ENCODE measurements around the gene SPEF1. TPM values are rescaled to one million over a fixed set of nuclear protein-coding genes. Genes with fewer than 3 reads are reported as not detected.

Gene SPEF1
- total and polyA plus RNA-seq, 2 of the 13 experiments (the other 11 are each of a cell fraction or from before 2014, with no cell fraction given) = 0.11 to 0.27 TPM

- TF ChIP-seq LBX2 (CRISPR knock-in tag; IDR thresholded peaks at IDR 0.05; ENCODE audit: borderline replicate concordance) = no peak
Measured at GRCh38 chr20:3771552-3772058, 9.6 kb downstream of the SPEF1 start (continued).

GRCh38 chr20:3768342-3769130 is 12.7 kb downstream of the SPEF1 start:
- no peaks in the 10 kb centered on the region for H4K20me1 ChIP-seq (ENCODE audit: insufficient read depth, low read length)
- peak; percentile 73 for ATAC-seq
- intact Hi-C loops (cut with micrococcal nuclease; ENCODE audit: unreplicated experiment) = loop anchor here (1.0 kb wide), 3 partner anchors 13 to 52 kb away; partner anchors contain the start of gene SPEF1
- peak overlapping the region; percentile 67 to 93 (median 73) for H3K4me3 ChIP-seq (replicated peaks in 1 of 3; ENCODE audit: insufficient read depth in 1 of 3, low read depth in 2 of 3, low read length in 3 of 3)
- POLR2A ChIA-PET = interaction anchor here (0.7 to 3.4 kb wide), 22 partner anchors 8 to 367 kb away, joined by 3 to 74 read pairs (median 5); partner anchors contain the start of genes AP5S1, CDC25B, CENPB and MAVS
- no peaks in the 10 kb centered on the region for H3K36me3 ChIP-seq (replicated peaks in 1 of 2; ENCODE audit: control insufficient read depth in 1 of 2, insufficient read depth in 2 of 2, low read length in 2 of 2)
- H3K27me3 ChIP-seq (ENCODE audit: control insufficient read depth in 1 of 2, insufficient read depth in 2 of 2, low read length in 2 of 2) = no peaks in the 10 kb centered on the region
- DNase-seq (ENCODE audit: low spot score) = peak; percentile 83
- FAIRE-seq = peak; percentile 94
- WGBS (ENCODE audit: low lambda C conversion rate) = under 1% methylated on average over 34 of the region's 51 CpGs
- no peaks in the 10 kb centered on the region for H3K9me3 ChIP-seq (ENCODE audit: low read length)
- CTCF ChIA-PET (ENCODE audit: low intra/inter-chr PET ratio, low total read pairs) = interaction anchor here (1.0 to 2.7 kb wide), 7 partner anchors 10 to 92 kb away, joined by 3 to 11 read pairs (median 7); partner anchors contain the start of genes AP5S1 and SPEF1
- peak overlapping the region; percentile 75 for H3K27ac ChIP-seq (ENCODE audit: extremely low read length, insufficient read depth, low read length)
- no peak overlapping the region for H2AFZ ChIP-seq (ENCODE audit: low read length)
- H3K79me2 ChIP-seq (ENCODE audit: insufficient read depth, low read length) = peaks cover 22% of the 10 kb centered on the region
- peak overlapping the region; percentile 81 for H3K9ac ChIP-seq (ENCODE audit: insufficient read depth, low read depth, low read length)
- in situ Hi-C loops (cut with HindIII; ENCODE audit: extremely low pct_ligation_motif_present, low pct_unique_long_range_greater_than_20kb) = no loop called here
- H3K4me1 ChIP-seq (ENCODE audit: insufficient read depth, low read length) = peaks cover 74% of the 10 kb centered on the region
- H3K4me2 ChIP-seq (ENCODE audit: low read depth, low read length) = peak overlapping the region; percentile 85
- TSS peak; percentile 91 for BruUV-seq (replicated peaks)
- TF ChIP-seq ZNF713 (CRISPR knock-in tag; IDR thresholded peaks at IDR 0.05) (0 out of 2 replicates have a peak, but pooled peaks have one; percentile 71), ERF (CRISPR knock-in tag; IDR thresholded peaks at IDR 0.05) (peak; percentile 25; the same call in 1 of the 2 replicates), ZNF276 (CRISPR knock-in tag; IDR thresholded peaks at IDR 0.05; ENCODE audit: low read depth) (peak; percentile 36; the same call in 1 of the 2 replicates), ZNF891 (CRISPR knock-in tag; IDR thresholded peaks at IDR 0.05) (peak; percentile 38; the same call in 1 of the 2 replicates), SMAD1 (CRISPR knock-in tag; IDR thresholded peaks at IDR 0.05; ENCODE audit: borderline replicate concordance, low read depth) (peak; percentile 37; the same call in 1 of the 2 replicates), SIX1 (CRISPR knock-in tag; IDR thresholded peaks at IDR 0.05; ENCODE audit: borderline replicate concordance) (no peak), CBX1 (IDR thresholded peaks at IDR 0.05; ENCODE audit: low read depth) (peak; percentile 31), PRPF4 (IDR thresholded peaks at IDR 0.05; ENCODE audit: low read depth, low read length, poor library complexity, severe bottlenecking) (no peak), REL (CRISPR knock-in tag; conservative IDR thresholded peaks at IDR 0.05) (no peak), PPARG (CRISPR knock-in tag; conservative IDR thresholded peaks at IDR 0.05) (no peak), CBX2 (IDR thresholded peaks at IDR 0.05; ENCODE audit: low read depth, low read length) (no peak), CBX2 (CRISPR knock-in tag; IDR thresholded peaks at IDR 0.05; ENCODE audit: low read depth) (peak; percentile 95; the same call in 1 of the 2 replicates), MEF2D (CRISPR knock-in tag; IDR thresholded peaks at IDR 0.05) (peak; percentile 42; the same call in 1 of the 2 replicates), RBM22 (optimal IDR thresholded peaks at IDR 0.05; ENCODE audit: low read length) (peak; percentile 99), ZNF460 (CRISPR knock-in tag; IDR thresholded peaks at IDR 0.05; ENCODE audit: borderline replicate concordance) (no peak), GZF1 (CRISPR knock-in tag; IDR thresholded peaks at IDR 0.05) (peak; percentile 37; the same call in 1 of the 2 replicates), SRSF1 (optimal IDR thresholded peaks at IDR 0.05; ENCODE audit: low read depth, low read length) (no peak), ZNF180 (CRISPR knock-in tag; IDR thresholded peaks at IDR 0.05; ENCODE audit: borderline replicate concordance, low read depth) (0 out of 2 replicates have a peak, but pooled peaks have one; percentile 58), ZNF124 (CRISPR knock-in tag; IDR thresholded peaks at IDR 0.05) (no peak), AGO2 (optimal IDR thresholded peaks at IDR 0.05; ENCODE audit: low read depth, low read length) (peak; percentile 88)
